EL (cell line): Measurements from ENCODE around the gene GLTP.

ENCODE experiments used
- DNase-seq: peaks from one replicate; pipeline ENCODE4 v3.0.0-alpha.2; 2016

GLTP gene

GRCh38 chr12:109840305-109841074, 39.9 kb downstream of the GLTP start:
- no peak for DNase-seq

- no peak for DNase-seq
Observed at GRCh38 chr12:109839444-109839843, 40.9 kb downstream of the GLTP start.

GRCh38 chr12:109836916-109837315, 43.4 kb downstream of the GLTP start:
- DNase-seq = peak; percentile 53

- DNase-seq = no peak
Observed at GRCh38 chr12:109835827-109836226, 44.5 kb downstream of the GLTP start.

DNA sequence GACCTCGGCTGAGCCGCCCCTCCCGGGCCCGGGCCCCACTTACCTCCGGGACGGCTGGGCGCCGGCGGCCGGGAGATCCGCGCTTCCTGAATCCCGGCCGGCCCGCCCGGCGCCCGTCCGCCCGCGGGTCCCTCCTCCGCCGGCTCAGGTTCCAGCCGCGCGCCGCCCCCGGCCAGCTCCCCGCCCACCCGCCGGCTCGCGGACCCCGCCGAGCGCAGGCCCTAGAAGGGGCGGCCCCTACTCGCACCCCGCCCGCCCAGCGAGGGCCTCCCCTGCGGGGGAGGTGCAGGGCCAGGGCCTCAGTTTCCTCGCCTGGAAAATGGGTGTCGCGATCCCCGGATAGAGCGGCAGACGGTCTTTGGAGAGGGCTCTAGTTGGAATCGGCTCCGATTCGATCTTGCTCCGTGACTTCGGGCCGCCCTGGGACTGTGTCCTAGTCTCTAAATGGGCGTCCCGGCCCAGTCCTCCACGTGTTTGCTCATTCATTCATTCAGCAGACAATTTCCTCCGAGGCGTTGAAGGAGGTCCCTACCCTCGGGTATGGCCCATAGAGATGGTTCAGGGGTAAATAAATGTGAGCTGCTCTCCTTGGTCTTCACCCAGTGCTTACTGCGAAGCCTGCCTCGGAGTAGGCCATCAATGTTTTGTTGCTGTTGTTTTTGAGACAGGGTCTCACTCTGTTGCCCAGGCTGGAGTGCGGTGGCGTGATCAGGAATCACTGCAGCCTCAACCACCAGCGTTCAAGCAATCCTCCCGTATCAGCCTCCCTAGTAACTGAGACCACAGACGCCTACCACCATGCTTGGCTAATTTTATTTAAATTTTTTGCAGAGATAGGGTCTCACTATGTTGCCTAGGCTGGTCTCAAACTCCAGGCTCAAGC, 46.8 kb downstream of the GLTP start, which contains the start of gene TRPV4:
TRPV4 (minus strand) TSS at position 92 of the 883 bp plus-strand sequence. CDS start 18,602 bp downstream, outside the sequence.
- peak; percentile 34 for DNase-seq

GRCh38 chr12:109832541-109833306, 47.6 kb downstream of the GLTP start:
- no peak for DNase-seq

- DNase-seq = no peak
Observed at GRCh38 chr12:109831929-109832328, 48.4 kb downstream of the GLTP start.

- no peak for DNase-seq
Observed at GRCh38 chr12:109831365-109831764, 49.0 kb downstream of the GLTP start.

GRCh38 chr12:109830718-109831117, 49.6 kb downstream of the GLTP start:
- no peak for DNase-seq

DNA sequence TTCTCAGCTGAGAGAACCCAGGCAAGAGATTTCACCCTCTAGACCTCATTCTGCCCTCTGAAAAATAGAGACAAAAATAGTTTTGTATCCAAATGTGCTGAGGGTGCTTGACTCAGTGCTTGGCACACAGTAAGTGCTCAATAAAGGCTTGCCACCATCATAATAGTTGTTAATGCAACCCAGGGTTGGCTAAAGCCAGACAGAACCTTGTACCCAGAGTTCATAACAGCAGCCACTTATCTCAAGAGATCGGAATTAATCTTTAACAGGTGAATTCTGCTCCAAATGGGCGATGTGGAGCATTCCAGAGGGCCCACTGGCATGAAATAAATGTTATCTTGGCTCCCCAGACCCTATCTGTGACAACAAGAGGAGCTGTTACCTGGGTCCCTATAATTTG, 50.1 kb downstream of the GLTP start:
- DNase-seq = no peak

- DNase-seq = no peak
Observed at GRCh38 chr12:109829667-109830066, 50.7 kb downstream of the GLTP start.

DNA sequence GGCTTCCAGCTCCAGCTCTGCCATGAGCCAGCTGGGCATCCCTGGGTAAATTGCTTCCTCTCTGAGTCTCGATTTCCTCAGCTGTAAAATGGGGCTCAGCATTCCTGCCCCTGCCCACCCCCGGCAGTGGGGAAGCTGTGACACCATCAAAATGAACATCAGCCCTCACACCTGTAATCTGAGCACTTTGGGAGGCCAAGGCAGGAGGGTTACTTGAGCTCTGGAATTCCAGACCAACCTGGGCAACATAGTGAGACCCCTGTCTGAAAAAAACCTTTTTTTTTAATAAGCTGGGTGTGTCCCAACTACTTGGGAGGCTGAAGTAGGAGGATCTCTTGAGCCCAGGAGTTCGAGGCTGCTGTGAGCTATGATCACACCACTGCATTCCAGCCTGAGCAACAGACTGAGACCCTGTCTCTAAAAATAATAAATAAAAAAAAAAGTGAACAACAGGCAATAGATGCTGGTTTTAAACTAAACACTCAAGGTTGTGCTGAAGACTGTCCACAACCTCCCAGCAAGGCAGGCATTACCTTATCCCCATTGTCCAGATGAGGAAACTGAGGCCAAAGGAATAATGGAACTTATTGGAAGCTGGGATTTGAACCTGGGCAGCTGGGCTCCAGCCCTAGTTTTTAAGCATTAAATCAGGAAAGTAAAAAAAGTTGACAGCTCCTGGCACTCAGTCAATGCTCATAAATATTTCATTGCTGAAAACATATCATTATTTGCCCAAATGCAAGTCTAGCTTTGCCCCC, 51.4 kb downstream of the GLTP start:
- no peak for DNase-seq

DNA sequence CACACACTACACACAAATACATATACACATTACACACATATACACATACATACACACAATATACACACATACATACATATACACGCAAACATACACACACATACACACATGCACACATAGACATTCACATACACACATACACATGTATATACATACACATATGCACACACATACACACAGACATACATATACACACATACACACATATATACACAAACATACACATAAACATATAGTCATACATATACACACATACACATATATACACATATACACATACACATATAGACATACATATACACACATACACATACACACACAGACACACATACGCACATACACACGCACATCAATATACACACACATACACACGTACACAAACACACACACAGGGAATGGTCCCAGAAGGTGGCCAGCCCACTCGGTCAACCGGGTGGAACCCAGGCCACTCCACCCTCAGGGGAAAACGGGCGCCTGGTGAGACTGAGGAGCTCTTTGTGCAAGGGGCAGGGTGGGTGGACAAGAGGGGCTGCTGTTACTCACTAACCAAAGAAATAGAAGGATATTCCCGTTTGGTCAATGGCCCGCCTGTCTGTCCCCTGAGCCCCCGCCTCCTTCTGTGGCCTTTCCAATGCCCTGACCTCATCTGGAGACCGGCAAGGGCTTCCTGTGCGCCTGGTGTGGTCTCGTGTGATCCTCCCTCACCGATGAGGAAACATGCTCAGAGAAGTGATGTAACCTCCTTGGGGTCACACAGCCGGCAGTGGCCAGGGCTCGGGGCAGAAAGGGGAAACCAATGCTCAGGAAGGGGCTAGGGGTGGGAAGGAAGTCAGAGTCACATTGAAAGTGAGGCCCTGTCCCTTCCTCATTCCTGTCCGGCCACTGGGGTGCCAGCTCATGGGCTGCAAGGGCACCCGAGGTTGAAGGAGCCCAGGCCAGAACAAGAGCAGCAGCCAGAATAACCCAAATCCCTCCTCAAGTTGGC, 52.5 kb downstream of the GLTP start:
- no peak for DNase-seq

DNA sequence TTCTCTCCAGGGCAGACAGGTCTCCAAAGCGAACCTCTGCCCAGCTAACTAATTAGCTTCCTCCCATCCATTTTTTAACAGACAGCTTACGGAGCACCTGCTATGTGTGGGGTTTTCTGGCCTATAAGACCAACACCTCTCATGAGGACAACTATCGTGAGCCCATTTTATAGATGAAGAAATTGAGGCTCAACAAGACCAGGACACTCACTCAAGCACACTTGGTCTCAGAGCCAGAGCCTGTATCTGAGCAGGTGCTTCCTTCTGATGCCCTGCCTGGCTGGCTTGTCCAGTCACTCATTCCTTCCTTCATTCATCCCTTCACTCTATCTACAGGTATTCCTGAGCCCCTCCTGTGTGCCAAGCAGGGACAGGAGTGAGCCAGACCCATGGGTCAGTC, 53.3 kb downstream of the GLTP start:
- DNase-seq = no peak

GRCh38 chr12:109824731-109825130, 55.6 kb downstream of the GLTP start:
- no peak for DNase-seq

- no peak for DNase-seq
Observed at GRCh38 chr12:109822951-109823411, 57.4 kb downstream of the GLTP start.

- no peak for DNase-seq
Observed at GRCh38 chr12:109822416-109822815, 57.9 kb downstream of the GLTP start.

DNA sequence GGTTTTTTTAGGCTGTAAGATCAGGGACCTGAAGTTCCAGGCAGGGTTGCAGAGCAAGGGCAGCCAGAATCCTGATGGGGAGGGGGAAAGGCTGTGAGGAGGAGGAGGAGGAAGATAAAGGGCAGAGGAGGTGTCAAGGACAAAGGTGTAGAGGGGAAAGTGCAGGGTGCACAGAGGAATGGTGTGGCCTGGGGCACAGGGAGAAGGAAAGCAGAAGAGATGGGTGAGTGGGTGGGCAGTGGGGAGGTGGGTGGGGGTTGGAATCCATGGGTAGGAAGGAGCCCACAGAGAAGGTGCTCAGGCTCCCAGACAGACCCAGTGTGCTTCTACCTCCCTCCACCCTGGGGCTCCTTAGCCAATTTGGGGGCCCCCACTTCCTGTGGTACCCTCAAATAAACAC, 58.4 kb downstream of the GLTP start:
- DNase-seq = no peak

GRCh38 chr12:109820816-109821381, 59.4 kb downstream of the GLTP start:
- DNase-seq = no peak

DNA sequence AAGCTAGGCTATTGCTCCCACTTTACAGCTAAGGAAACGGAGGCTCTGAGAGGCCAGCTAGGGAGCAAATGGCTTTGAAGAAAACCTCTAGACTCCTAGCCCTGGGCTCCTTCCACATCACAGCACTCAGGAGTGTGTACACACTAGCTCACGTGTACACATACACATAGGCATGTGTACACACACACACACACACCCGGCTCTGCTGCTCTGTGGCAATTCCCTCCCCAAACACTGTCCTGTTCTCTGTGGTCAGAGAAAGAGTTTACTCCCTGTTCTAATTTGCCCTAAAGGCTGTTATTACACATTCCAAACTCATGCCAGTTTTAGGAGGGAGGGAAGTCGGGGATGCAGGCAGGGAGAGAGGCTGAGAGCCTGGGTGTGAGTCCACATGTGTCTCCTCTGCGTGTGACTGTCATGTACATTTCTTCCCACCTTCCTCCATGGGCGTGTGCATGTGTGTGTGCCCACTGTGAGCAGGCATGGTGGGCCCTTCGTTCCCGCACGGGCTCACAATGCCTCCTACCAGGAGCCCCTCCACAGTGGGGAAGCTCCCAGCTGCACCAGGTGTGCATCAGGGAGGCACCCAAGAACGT, 61.3 kb downstream of the GLTP start:
- DNase-seq = peak; percentile 82
